ENCODE results near the gene GALNT18.

GALNT18 gene

DNA sequence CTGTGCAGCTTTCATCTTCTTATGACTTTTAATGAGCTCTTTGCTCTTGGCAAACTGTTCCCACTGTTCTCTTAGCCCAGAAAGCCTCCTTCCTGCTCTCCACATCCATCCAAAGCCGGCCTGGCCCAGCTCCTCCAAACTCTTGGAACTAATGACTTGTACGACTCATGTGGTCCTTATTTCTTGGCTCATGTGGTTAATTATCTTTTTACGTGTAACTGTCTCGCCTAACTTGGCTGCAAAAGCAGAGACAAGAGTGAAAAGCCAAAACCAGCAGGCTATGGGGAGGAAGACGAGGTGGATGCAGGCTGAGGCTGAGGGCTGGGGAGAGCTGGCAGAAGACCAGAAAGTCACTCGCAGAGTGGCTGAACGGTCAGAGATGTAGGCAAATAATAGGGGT is 274.2 kb downstream of the GALNT18 start:
- in situ Hi-C loops (cut with HindIII; ENCODE audit: low pct_unique_long_range_greater_than_20kb, low sequenced_read_pairs) = no loop called here
- DNase-seq (ENCODE audit: low read depth in 1 of 2, low spot score in 1 of 2) = no peak
- TF ChIP-seq JUND (IDR thresholded peaks at IDR 0.05; ENCODE audit: low read depth) = no peak

DNA sequence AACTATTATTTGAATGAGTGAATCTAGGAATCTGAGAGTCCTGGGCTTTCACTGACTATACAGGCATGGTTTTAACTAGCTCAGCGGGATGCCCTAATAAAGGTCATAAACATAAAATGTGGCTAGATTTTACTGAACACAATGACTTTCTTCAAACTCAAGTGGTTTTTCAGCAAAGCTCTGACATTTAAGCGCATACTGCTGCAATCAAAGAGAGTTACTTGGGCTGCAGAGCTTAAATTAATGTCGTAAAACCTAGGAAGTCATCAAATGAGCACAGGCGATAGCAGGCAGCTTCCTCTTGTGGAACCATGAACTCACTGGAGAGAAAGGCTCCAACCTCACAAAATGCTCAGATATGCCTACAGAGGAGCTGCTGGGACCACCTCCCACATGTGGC is 275.5 kb downstream of the GALNT18 start:
- in situ Hi-C loops (cut with HindIII; ENCODE audit: low pct_unique_long_range_greater_than_20kb, low sequenced_read_pairs) = no loop called here
- no peak for DNase-seq (ENCODE audit: low read depth in 1 of 2, low spot score in 1 of 2)
- no peak for TF ChIP-seq JUND (IDR thresholded peaks at IDR 0.05; ENCODE audit: low read depth)

DNA sequence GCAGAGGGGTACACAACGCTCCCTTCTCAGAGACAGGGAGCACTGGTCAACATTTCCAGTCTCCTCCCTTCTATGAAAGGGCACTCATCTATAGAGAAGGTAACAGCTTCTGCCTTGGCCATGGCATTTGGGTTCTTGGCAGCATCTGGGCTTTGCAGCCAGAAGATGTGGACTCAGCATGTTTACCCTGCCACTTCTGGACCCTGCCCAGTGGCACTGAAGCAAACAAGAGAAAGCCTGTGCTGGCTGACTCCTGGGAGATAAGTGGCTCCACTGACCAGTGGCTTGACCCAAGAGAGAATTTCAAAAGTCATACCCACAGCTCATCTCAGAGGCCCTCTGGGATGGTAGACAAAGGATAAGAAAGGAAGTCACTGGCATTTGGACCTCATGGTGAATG is 276.7 kb downstream of the GALNT18 start:
- no peak for DNase-seq (ENCODE audit: low read depth in 1 of 2, low spot score in 1 of 2)
- in situ Hi-C loops (cut with HindIII; ENCODE audit: low pct_unique_long_range_greater_than_20kb, low sequenced_read_pairs) = no loop called here
- no peak for TF ChIP-seq JUND (IDR thresholded peaks at IDR 0.05; ENCODE audit: low read depth)

DNA sequence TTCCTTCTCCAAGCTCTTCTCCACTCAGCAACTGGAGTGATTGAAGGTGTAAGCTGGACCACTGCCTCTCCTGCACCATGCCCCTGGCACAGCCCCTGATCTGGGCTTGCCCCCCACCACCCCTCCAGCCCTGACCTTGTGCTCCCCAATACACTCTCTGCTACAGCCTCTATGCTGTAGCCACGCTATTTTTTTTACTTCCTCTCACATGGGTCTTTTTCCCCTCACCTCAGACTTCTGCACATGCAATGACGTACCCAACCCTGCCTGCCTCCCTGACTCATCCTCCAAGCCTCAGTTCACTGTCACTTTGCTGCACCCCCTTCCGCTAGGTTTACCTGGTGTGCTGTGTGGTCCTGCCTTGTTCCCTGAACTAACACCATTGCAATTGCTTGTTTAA is 277.8 kb downstream of the GALNT18 start:
- in situ Hi-C loops (cut with HindIII; ENCODE audit: low pct_unique_long_range_greater_than_20kb, low sequenced_read_pairs) = no loop called here
- no peak for TF ChIP-seq JUND (IDR thresholded peaks at IDR 0.05; ENCODE audit: low read depth)
- no peak for DNase-seq (ENCODE audit: low read depth in 1 of 2, low spot score in 1 of 2)

DNA sequence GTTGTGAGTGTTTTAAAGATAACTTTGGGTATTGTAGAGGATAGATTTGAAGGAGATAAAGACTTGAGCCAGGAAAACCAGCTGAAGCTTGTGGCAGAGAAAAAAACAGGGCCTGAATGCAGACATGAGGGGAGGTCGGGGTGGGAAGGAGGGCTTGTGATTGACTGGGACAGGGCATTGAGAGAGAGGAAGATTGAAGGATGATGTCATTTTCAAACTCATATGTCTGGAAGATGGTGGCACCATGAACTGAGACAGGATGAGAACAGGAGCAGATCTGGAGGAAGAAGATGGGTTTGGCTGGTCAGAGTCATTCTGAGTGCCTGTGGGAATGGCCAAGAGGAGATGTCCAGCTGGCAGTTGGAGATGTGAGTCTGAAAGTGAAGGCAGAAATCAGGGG is 283.5 kb downstream of the GALNT18 start:
- in situ Hi-C loops (cut with HindIII; ENCODE audit: low pct_unique_long_range_greater_than_20kb, low sequenced_read_pairs) = no loop called here
- DNase-seq (ENCODE audit: low read depth in 1 of 2, low spot score in 1 of 2) = no peak
- TF ChIP-seq JUND (IDR thresholded peaks at IDR 0.05; ENCODE audit: low read depth) = no peak

DNA sequence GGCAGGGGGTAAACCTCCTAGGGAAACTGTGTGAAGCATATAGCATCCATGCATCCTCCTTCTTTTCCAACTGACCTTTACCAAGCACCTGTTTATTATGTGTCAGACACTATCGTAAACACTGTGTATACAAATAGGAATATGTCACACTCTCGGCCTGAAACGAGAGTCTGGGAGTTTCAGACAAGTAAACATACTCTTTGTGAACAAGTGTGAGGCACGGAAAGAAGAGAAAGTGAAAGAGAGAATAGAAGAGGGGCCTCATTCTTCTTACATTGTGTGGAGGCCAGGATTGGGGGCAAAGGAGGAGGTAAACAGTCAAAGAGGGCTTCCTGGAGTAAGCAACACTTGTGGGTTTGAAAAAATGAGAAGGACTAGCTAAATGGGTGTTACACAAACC is 285.1 kb downstream of the GALNT18 start:
- TF ChIP-seq JUND (IDR thresholded peaks at IDR 0.05; ENCODE audit: low read depth) = no peak
- DNase-seq (ENCODE audit: low read depth in 1 of 2, low spot score in 1 of 2) = no peak
- in situ Hi-C loops (cut with HindIII; ENCODE audit: low pct_unique_long_range_greater_than_20kb, low sequenced_read_pairs) = no loop called here

DNA sequence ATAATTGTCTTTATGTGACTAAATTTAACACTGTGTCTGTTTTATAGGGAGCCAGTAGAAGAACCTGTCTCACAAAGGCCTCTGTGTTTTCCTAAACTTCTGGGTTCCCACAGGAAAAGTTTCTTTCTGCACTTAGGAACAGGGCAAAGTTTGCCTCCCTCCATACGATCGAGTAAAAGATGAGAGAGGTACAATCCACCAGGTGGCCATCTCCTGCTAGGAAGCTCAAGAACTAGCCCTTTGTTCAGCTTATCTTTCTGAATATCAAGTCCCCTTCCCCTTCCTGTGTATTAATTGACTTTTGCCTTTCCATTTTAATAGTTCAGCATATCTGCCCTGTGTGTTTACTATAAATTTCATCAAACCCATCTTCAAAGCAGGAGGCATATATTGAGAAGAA is 286.8 kb downstream of the GALNT18 start:
- in situ Hi-C loops (cut with HindIII; ENCODE audit: low pct_unique_long_range_greater_than_20kb, low sequenced_read_pairs) = no loop called here
- no peak for DNase-seq (ENCODE audit: low read depth in 1 of 2, low spot score in 1 of 2)
- no peak for TF ChIP-seq JUND (IDR thresholded peaks at IDR 0.05; ENCODE audit: low read depth)

DNA sequence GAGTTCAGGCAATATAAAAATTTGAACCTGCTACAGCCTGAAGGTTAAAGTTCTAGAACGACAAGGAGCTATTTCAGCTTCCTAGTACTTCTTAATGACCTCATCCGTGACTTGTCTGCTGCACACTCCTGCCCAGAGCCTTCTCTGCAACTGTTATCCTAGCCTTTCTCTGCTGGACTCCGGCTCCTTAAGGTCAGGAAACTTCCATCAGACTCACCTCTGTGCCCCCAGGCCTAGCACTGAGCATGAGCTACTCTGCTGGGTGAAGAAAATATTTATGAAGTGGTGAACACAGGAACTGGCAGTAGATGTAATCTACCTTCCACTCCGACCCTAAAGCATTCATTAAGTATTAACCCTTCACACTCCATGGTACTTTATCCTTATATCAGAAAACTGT is 287.2 kb downstream of the GALNT18 start:
- TF ChIP-seq JUND (IDR thresholded peaks at IDR 0.05; ENCODE audit: low read depth) = no peak
- in situ Hi-C loops (cut with HindIII; ENCODE audit: low pct_unique_long_range_greater_than_20kb, low sequenced_read_pairs) = no loop called here
- no peak for DNase-seq (ENCODE audit: low read depth in 1 of 2, low spot score in 1 of 2)

DNA sequence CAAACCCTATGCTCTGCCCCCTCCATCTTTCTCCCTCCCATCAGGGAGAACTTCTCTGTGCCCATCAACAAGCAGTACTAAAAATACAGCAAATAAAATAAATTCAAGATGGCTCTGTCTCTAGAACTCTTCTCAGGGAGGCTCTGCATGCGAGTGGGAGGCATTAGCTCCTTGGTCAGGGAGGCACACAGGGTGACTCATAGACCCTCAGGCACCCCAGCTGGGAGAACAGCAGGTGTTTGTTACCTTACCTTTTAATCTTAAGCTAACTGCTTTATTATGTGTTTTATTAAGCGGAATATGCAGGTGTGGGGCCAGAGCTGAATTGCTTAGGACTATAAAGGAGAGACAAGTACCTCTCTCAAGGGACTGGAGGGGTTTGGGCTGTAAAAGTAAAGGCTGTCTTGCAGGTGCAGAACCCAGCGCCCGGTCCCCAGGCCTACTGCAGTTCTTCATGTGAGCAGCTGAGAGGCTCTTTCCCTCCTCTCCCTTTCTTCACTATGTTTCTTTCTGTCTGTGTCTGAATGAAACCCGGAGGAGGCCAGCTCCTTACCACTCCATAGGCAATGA is 289.6 kb downstream of the GALNT18 start:
- in situ Hi-C loops (cut with HindIII; ENCODE audit: low pct_unique_long_range_greater_than_20kb, low sequenced_read_pairs) = no loop called here
- DNase-seq (ENCODE audit: low read depth in 1 of 2, low spot score in 1 of 2) = no peak
- TF ChIP-seq JUND (IDR thresholded peaks at IDR 0.05; ENCODE audit: low read depth) = no peak

DNA sequence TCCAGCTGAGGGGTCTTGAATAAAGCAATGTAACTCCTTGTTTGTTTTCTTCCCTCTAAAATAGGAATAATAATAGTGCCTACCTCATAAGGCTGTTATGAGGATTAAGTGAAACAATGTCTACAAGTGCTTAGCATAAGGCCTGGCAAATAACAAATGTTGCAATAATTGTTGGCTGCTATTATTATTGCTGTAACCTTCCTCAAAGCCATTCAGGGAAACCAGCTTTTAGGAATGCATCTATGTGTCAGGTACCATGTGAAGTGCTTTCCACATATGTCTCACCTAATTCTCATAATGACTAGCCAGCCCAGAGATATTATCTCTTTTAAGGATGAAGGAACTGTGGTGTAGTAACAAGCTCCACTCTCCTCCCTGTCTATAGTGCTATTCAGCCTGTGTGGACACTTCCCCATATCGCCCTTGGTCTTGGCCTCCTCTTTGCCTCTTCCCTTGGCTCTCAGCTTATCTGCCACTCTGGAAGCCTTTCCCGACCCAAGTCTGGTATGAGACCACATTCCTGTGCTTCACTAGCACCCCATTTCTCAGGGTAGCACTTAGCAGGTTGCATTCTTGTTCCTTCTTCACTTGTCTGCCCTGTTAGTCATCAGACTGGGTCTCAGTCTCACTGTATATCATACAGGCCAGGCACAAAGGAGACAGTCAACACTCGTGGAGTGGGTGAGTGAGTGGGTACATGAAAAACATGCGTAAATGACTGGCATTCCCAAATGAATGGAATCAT is 292.6 kb downstream of the GALNT18 start:
- no peak for DNase-seq (ENCODE audit: low read depth in 1 of 2, low spot score in 1 of 2)
- no peak for TF ChIP-seq JUND (IDR thresholded peaks at IDR 0.05; ENCODE audit: low read depth)
- in situ Hi-C loops (cut with HindIII; ENCODE audit: low pct_unique_long_range_greater_than_20kb, low sequenced_read_pairs) = no loop called here

DNA sequence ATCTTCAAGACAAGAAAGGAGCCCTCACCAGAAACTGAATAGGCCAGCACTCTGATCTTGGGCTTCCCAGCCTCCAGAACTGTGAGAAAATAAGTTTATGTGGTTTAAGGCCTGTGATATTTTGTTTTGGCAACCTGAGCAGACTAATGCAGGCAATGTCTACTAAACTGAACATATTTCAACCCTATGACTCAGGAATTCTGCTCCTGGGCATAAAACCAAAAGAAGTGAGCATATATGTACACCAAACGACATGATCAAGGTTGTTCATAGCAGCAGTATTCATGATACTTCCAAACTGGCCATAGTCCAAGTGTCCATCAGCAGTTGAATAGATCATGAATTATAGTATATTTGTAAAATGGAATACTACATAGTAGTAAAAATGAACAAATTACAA is 297.7 kb downstream of the GALNT18 start:
- no peak for DNase-seq (ENCODE audit: low read depth in 1 of 2, low spot score in 1 of 2)
- in situ Hi-C loops (cut with HindIII; ENCODE audit: low pct_unique_long_range_greater_than_20kb, low sequenced_read_pairs) = no loop called here
- TF ChIP-seq JUND (IDR thresholded peaks at IDR 0.05; ENCODE audit: low read depth) = no peak

DNA sequence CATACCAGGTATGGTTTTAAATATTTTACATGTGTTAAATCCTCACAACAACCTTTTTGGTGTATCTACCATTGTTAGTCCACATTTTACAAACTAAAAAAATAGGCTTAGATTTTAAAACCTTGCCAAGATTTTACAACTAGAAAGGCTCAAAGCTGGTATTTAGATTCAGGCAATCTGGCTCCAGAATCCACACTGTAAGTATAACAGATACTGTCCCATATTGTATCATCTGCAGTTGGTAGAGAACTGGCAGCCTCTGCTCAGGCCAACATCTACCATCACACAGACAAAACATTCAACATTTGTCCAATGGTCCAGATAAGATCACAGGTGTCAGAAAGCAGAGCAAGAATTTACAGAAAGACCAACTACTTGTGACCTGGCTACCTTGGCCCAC is 299.7 kb downstream of the GALNT18 start:
- TF ChIP-seq JUND (IDR thresholded peaks at IDR 0.05; ENCODE audit: low read depth) = no peak
- no peak for DNase-seq (ENCODE audit: low read depth in 1 of 2, low spot score in 1 of 2)
- in situ Hi-C loops (cut with HindIII; ENCODE audit: low pct_unique_long_range_greater_than_20kb, low sequenced_read_pairs) = no loop called here

DNA sequence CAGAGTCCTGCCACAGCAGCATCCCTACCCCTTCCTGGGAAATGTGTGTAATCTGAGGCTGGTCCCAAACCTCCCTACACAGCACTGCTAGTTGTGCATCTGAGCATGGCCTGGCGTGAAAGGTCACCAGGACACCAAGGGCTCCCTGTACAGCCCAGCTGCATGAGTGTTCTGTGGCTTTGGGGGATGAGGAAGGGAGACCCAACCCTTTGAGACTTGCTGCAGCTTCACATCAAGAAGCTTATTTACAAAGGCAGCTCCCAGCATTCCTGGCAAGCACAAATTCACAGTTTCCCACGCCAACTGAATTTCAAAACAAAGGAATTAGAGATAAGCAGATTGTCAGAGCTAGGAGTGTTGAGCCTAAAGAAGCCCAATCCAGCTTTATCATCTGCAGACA is 301.0 kb downstream of the GALNT18 start:
- no peak for TF ChIP-seq JUND (IDR thresholded peaks at IDR 0.05; ENCODE audit: low read depth)
- in situ Hi-C loops (cut with HindIII; ENCODE audit: low pct_unique_long_range_greater_than_20kb, low sequenced_read_pairs) = no loop called here
- DNase-seq (ENCODE audit: low read depth in 1 of 2, low spot score in 1 of 2) = no peak

DNA sequence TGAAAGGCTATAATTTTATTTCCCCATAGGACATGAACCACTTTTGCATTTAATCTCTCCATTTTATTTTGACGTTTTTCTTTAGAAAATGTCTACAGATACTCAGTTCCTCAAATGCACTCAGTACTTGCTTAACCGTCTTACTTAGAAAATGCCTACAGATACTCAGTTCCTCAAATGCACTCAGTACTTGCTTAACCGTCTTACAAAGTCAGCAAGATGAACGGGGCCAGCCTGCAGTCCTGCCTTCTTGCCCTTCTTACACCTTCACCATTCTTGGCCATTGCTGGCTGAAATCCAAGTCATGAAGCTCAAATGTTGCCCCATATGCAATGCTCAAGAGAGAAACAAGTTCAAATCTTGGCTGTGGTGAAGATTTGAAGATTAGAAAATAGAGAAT is 302.8 kb downstream of the GALNT18 start:
- in situ Hi-C loops (cut with HindIII; ENCODE audit: low pct_unique_long_range_greater_than_20kb, low sequenced_read_pairs) = no loop called here
- TF ChIP-seq JUND (IDR thresholded peaks at IDR 0.05; ENCODE audit: low read depth) = no peak
- DNase-seq (ENCODE audit: low read depth in 1 of 2, low spot score in 1 of 2) = no peak

All from T47D (cell line).